Activated T-cell treated with anti-CD3 and anti-CD28 coated beads, Interleukin-2, amount 50 U/mL, for 4 hours (primary cell): ENCODE measurements around the gene OR8K5. TPM values are rescaled to one million over a fixed set of nuclear protein-coding genes. Genes with fewer than 3 reads are reported as not detected.
"Not testable (repeated sequence)": the region's sequence is repeated elsewhere in the genome, so short reads cannot be mapped to it uniquely, and the experiment has no call there.

Experiments used
- ATAC-seq, 2 donors: fragments of 200-7000 bp; cut with Tn5 transposase; one replicate each; pipeline ENCODE4 v1.10.0; 2021
- DNase-seq: peaks from one replicate; pipeline ENCODE4 v3.0.0-alpha.2; 2020
- H3K27me3 Mint-ChIP-seq: one replicate; pipeline ENCODE4 v1.8.0; 2021; ENCODE audit warnings: low read depth, mixed read lengths
- H3K36me3 Mint-ChIP-seq: one replicate; pipeline ENCODE4 v1.8.0; 2022; ENCODE audit warnings: mixed read lengths; ENCODE audit not compliant: insufficient read depth
- H3K4me1 Mint-ChIP-seq: one replicate; pipeline ENCODE4 v1.8.0; 2021; ENCODE audit warnings: low read depth, mixed read lengths
- H3K4me3 Mint-ChIP-seq: one replicate; pipeline ENCODE4 v1.8.0; 2021; ENCODE audit warnings: mild to moderate bottlenecking, moderate library complexity, mixed read lengths
- H3K9me3 Mint-ChIP-seq: one replicate; pipeline ENCODE4 v1.8.0; 2021; ENCODE audit warnings: mixed read lengths
- total RNA-seq, 3 donors: library from RNA; stranded (reverse); gene quantifications; one replicate each; pipeline ENCODE4 v1.2.1, GENCODE V29; 2021

Gene OR8K5, protein sequence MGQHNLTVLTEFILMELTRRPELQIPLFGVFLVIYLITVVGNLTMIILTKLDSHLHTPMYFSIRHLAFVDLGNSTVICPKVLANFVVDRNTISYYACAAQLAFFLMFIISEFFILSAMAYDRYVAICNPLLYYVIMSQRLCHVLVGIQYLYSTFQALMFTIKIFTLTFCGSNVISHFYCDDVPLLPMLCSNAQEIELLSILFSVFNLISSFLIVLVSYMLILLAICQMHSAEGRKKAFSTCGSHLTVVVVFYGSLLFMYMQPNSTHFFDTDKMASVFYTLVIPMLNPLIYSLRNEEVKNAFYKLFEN
- not detected for total RNA-seq

DNA sequence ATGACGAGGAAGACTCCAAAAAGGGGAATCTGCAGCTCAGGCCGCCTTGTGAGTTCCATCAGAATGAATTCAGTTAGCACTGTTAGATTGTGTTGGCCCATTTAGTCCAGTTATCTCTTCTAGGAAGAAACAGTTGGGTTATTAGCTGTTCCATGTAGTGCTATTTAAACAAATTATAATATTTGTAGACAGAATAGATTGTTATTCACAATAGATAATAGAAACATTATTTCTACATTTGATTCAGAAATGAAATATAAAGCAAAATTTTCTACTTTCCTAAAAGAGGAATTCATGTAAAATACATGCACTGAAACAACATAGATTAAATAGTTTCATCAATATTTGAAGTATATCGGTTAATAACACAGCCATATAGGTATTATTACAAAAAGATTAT lies at the start of gene OR8K5:
OR8K5 (minus strand) TSS at position 101 of the 400 bp plus-strand sequence; CDS start at position 101, 0 bp downstream.
- no peak for ATAC-seq
- Mint-ChIP-seq H3K9me3 (peaks cover 29% of the 10 kb centered on the region), H3K4me1 (no peaks in the 10 kb centered on the region), H3K4me3 (no peak within 1 kb of the TSS), H3K36me3 (no peaks in the 10 kb centered on the region), H3K27me3 (no peaks in the 10 kb centered on the region)
- no peak for DNase-seq

DNA sequence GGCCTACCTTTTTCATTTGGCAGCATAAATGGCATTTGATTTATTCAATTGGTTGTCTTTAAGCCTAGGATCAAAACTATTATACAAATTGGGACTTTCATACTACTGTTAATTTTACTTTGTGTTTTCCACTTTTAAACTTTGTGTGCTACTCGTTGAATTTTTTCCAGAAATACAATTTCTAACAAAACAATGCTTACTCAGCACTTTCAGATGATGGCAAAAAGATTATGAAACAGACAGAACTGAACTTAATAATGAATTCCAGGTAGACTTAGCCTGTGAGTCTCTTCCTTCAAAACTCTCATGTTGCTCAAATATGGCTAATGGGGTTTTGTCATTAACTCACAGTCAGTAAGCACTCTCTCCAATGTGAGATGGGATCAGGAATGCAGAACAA lies 47.7 kb upstream of the OR8K5 start:
- no peaks in the 10 kb centered on the region for H3K4me1 Mint-ChIP-seq
- ATAC-seq (no peak), DNase-seq (no peak)
- H3K4me3 Mint-ChIP-seq, result no peak overlapping the region
- no peaks in the 10 kb centered on the region for H3K27me3 Mint-ChIP-seq
- H3K9me3 Mint-ChIP-seq, result peaks cover 23% of the 10 kb centered on the region
- no peaks in the 10 kb centered on the region for H3K36me3 Mint-ChIP-seq

DNA sequence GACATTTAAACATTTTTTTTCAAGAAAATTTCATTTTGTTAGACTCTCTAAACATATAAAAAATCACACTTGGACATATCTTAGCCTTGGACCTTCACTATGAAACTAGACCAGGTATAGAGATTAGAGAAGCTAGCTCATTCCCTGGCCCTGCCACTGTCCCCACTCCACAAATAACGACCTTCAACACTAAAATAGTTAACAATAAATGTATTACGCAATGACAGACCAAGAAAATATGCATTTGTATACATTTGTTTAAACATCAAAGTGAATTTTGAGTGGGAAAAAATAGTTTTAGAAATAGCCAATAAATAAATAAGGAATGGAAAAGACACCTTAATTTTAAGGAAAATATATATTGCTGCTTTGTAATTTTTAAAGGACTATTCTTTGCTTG lies 37.2 kb upstream of the OR8K5 start:
- Mint-ChIP-seq H3K4me3 (no peak overlapping the region), H3K36me3 (no peaks in the 10 kb centered on the region), H3K27me3 (no peaks in the 10 kb centered on the region), H3K4me1 (no peaks in the 10 kb centered on the region), H3K9me3 (peaks cover 16% of the 10 kb centered on the region)
- DNase-seq (no peak), ATAC-seq (no peak)

DNA sequence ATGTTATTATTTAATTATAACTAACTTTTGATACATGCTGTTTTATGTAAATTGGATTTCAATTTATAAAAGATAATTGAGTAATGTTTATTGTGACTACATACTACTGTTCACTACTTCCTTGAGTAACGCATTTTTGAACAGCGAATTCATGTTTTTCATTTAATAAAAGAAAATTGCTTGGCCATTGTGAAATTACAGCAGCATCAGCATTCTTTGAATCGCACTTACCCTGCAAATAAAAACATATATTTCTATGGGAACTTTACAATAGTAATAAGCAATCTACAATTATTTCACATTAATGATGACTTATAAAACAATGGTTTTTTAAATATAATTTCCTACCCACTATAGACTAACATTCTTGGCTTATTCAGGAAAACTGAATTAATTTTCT lies 36.6 kb upstream of the OR8K5 start:
- Mint-ChIP-seq H3K36me3 (no peaks in the 10 kb centered on the region), H3K4me1 (no peaks in the 10 kb centered on the region), H3K27me3 (no peaks in the 10 kb centered on the region), H3K9me3 (peaks cover 18% of the 10 kb centered on the region), H3K4me3 (no peak overlapping the region)
- ATAC-seq (no peak), DNase-seq (no peak)

DNA sequence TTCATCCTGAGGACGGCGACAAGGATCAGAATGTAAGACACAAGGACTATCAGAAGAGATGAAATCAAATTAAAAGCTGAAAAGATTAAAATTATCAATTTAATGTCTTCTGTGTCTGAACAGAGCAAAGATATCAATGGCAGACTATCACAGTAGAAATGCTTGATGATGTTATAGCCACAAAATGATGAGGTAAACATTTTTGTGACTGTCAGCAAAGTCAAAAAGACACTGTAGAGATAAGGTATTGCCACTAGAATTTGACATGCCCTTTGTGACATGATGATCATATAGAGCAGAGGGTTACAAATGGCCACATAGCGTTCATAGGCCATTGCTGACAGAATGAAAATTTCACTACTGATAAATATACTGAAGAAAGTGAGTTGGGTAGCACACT lies 28.5 kb upstream of the OR8K5 start:
- H3K36me3 Mint-ChIP-seq, result no peaks in the 10 kb centered on the region
- DNase-seq (no peak), ATAC-seq (no peak)
- no peaks in the 10 kb centered on the region for H3K4me1 Mint-ChIP-seq
- peaks cover 21% of the 10 kb centered on the region for H3K9me3 Mint-ChIP-seq
- H3K27me3 Mint-ChIP-seq, result no peaks in the 10 kb centered on the region
- no peak overlapping the region for H3K4me3 Mint-ChIP-seq

DNA sequence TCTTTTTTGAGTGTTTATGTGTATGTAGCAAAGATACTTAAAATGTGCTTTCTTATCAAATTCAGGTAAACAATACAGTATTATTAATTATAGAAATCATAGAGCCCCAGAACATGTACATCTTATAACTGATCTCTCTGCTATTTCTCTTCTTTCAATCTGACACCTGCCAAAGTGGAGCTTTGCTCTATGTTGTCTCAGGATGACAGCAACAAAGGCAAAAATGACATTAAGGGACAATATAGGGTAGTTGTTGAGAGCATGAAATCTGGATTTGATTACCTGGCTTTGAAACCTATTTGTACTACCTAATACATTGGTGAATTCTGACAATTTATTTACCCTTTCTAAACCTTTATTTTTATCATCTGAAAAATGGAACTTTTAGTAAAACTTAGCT lies 23.3 kb upstream of the OR8K5 start:
- Mint-ChIP-seq H3K9me3 (peaks cover 28% of the 10 kb centered on the region), H3K36me3 (no peaks in the 10 kb centered on the region)
- ATAC-seq, result no peak

DNA sequence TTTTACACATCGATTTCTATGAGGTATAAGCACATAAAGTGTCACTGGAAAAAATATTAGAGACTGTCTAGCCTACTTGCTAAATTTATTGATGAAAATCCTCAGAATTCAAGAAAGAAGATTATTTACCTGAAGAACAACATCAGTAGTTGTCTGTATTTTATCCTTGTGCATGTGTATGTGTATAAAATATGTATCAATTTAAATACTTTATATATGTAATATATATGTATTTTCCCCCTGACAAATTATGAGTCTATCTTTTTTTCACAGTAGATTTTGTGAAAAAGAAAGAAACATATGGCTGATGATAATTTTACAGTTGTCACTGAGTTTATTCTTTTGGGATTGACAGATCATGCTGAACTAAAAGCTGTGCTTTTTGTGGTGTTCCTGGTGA lies 16.2 kb upstream of the OR8K5 start, which contains the start of gene OR5J2:
OR5J2 (plus strand) TSS at position 301 of the 400 bp plus-strand sequence; CDS start at position 301, 0 bp downstream.
- no peak for ATAC-seq

More for the DNA sequence above, 23.3 kb upstream of the OR8K5 start:
- Mint-ChIP-seq H3K27me3 (no peaks in the 10 kb centered on the region), H3K4me1 (no peaks in the 10 kb centered on the region), H3K4me3 (no peak overlapping the region)
- DNase-seq, result no peak

DNA sequence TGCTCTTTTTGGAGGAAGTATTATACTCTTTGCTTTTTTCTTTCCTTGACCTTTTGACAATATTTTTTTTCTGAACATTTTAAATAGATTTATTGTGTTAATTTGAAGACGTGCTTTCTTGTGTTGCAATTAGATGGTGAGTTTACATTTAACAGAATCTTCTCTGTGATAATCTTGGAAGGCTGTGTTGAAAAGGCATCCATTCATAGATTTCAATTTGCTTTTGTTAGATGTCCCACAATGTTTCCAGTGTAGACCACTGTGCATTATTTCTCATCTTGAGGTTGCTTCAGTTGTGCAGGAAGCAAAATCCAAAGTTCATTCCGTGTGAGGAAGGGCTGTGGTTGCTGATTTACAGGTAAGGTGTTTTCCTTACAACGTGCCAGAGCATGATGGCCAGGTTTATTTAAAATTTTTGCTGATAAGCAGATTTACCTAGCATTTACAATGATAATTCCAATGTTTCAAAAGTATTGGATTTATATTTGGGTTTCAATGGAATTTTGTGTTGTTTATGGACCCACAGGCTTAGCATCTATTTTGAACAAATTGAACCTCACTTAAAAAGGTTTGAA lies 12.2 kb upstream of the OR8K5 start:
- peaks cover 15% of the 10 kb centered on the region for H3K9me3 Mint-ChIP-seq
- no peak overlapping the region for H3K4me3 Mint-ChIP-seq
- no peaks in the 10 kb centered on the region for H3K27me3 Mint-ChIP-seq
- no peaks in the 10 kb centered on the region for H3K4me1 Mint-ChIP-seq
- H3K36me3 Mint-ChIP-seq, result no peaks in the 10 kb centered on the region
- no peak for ATAC-seq
- no peak for DNase-seq

More for the DNA sequence above, 16.2 kb upstream of the OR8K5 start, which contains the start of gene OR5J2:
- no peak for DNase-seq
- Mint-ChIP-seq H3K36me3 (no peaks in the 10 kb centered on the region), H3K27me3 (no peaks in the 10 kb centered on the region), H3K4me1 (no peaks in the 10 kb centered on the region), H3K4me3 (no peak within 1 kb of the TSS), H3K9me3 (peaks cover 21% of the 10 kb centered on the region)

DNA sequence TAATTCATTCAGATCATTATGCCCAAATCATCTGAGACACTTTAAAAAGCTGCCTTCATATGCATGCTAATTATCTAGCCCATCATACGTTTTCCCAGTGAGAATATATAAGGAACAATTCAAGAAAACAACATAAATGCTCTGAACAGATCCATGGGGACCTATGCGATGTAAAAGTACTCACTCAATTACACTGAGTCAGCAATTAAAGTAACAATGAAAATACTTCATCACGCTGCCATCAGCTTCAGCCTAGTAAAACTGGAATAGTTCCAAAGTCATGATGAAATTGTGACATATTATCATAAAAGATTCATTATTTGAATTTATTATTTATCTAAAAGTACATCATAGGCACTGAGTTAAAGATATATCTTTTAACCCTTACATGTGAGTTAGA lies 3.7 kb upstream of the OR8K5 start:
- Mint-ChIP-seq H3K36me3 (no peaks in the 10 kb centered on the region), H3K27me3 (no peaks in the 10 kb centered on the region), H3K4me1 (no peaks in the 10 kb centered on the region), H3K9me3 (peaks cover 25% of the 10 kb centered on the region), H3K4me3 (no peak overlapping the region)
- DNase-seq (no peak), ATAC-seq (no peak)

DNA sequence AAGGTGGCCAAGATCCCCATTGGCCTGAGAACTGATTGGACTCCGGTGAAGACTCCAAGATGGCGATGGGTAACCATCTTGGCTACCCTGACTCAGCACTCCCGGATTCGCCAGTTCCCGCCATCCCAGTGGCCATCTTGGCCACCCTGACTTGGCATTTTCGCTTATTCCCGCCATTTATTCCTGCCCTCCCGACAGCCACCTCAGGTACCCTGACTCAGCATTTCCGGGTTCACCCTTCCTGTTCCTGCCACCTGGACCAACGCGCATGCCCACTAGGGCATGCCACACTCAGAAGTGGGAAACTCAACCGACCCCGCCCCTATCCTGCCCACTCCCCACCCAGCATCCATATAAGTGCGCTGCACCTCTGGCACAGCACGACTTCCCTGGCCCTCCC lies 7.8 kb downstream of the OR8K5 start:
- Mint-ChIP-seq H3K4me3 (no peak overlapping the region), H3K9me3 (peaks cover 36% of the 10 kb centered on the region), H3K36me3 (no peaks in the 10 kb centered on the region), H3K27me3 (no peaks in the 10 kb centered on the region), H3K4me1 (no peaks in the 10 kb centered on the region)
- DNase-seq (no peak), ATAC-seq (no peak)

DNA sequence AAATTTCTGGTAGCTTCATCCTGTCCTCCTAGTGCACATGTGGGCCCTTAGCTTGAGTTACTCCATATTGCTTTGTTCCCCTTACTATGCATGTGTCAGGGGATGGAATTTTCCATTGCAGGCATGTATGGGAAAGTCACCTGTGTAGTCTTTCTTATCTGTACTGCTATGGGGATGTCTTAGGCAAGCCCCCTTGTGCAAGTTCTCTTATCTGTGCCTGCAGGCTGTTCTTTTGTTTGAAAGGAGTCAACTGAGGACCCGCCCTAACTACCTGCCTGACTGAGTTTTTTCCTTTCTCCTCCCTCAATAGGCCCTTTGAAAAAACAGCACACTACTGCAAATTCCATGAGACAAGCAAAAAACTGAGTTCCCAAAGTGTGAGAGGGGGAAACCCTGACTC lies 8.7 kb downstream of the OR8K5 start:
- no peak for DNase-seq
- H3K4me3 Mint-ChIP-seq, result no peak overlapping the region
- ATAC-seq, result no peak
- H3K9me3 Mint-ChIP-seq, result peaks cover 31% of the 10 kb centered on the region
- H3K27me3 Mint-ChIP-seq, result no peaks in the 10 kb centered on the region
- no peaks in the 10 kb centered on the region for H3K4me1 Mint-ChIP-seq
- no peaks in the 10 kb centered on the region for H3K36me3 Mint-ChIP-seq

DNA sequence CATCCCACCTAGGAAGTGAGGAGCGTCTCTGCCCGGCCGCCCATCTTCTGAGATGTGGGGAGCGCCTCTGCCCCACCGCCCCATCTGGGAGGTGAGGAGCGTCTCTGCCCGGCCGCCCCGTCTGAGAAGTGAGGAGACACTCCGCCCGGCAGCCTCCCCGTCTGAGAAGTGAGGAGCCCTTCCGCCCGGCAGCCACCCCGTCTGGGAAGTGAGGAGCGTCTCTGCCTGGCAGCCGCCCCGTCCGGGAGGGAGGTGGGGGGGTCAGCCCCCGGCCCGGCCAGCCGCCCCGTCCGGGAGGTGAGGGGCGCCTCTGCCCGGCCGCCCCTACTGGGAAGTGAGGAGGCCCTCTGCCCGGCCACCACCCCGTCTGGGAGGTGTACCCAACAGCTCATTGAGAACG lies 16.4 kb downstream of the OR8K5 start:
- not testable (repeated sequence) for H3K4me1 Mint-ChIP-seq, H3K36me3 Mint-ChIP-seq, H3K4me3 Mint-ChIP-seq, DNase-seq, H3K27me3 Mint-ChIP-seq, ATAC-seq
- peaks cover 12% of the 10 kb centered on the region for H3K9me3 Mint-ChIP-seq

DNA sequence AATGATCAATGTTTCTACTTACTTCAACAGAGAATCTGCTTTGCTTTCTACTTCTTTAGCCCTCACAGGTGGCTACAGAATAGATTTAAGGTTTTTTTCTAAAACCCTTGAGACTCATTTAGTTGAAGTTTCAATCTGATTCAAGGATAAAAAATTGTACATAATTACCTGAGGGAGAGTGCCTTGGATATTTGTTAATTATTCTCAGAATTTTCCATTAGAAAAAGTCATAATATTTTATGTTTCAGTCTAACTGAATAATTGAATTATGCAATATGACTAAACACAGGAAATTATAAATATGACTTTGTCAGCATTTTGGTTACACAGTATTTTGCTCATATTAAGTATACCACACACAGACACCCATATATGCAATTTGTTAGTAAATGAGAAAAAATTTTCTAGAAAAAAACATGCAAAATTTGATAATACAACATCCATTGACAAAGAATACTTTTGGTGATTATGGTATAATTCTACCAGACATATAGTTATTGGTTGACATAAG lies 19.9 kb downstream of the OR8K5 start, which contains the start of gene OR8J3:
OR8J3 (minus strand) TSS at position 51 of the 511 bp plus-strand sequence. CDS start 2,483 bp downstream, outside the sequence.
- no peak within 1 kb of the TSS for H3K4me3 Mint-ChIP-seq
- H3K36me3 Mint-ChIP-seq, result no peaks in the 10 kb centered on the region
- no peaks in the 10 kb centered on the region for H3K27me3 Mint-ChIP-seq
- H3K9me3 Mint-ChIP-seq, result peaks cover 15% of the 10 kb centered on the region
- ATAC-seq (no peak), DNase-seq (no peak)
- no peaks in the 10 kb centered on the region for H3K4me1 Mint-ChIP-seq

DNA sequence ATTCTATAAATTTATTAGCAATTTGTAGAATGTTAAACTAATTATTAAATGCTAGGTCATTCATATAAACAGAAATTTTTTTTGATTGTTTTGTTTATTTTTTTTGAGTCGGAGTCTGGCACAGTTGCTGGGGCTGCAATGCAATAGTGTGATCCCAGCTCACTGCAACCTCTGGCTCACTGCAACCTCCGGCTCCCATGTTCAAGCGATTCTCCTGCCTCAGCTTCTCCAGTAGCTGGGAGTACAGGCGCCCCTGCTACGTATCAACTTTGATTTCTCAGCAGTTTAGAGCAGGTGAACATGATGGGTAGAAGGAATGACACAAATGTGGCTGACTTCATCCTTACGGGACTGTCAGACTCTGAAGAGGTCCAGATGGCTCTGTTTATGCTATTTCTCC lies 38.0 kb downstream of the OR8K5 start, which contains the start of gene OR8H3:
OR8H3 (plus strand) TSS at position 301 of the 400 bp plus-strand sequence; CDS start at position 301, 0 bp downstream.
- Mint-ChIP-seq H3K27me3 (no peaks in the 10 kb centered on the region), H3K4me3 (no peak within 1 kb of the TSS), H3K4me1 (no peaks in the 10 kb centered on the region), H3K36me3 (no peaks in the 10 kb centered on the region), H3K9me3 (peaks cover 17% of the 10 kb centered on the region)
- DNase-seq (no peak), ATAC-seq (no peak)
